NCI-H460 (cell line): Measurements from ENCODE around the gene CCDC86. TPM values are rescaled to one million over a fixed set of nuclear protein-coding genes. Genes with fewer than 3 reads are reported as not detected.
"Not testable (repeated sequence)": the region's sequence is repeated elsewhere in the genome, so short reads cannot be mapped to it uniquely, and the experiment has no call there.

ENCODE experiments used
- DNase-seq: peaks from one replicate; pipeline ENCODE4 v3.0.0-alpha.2; 2016; ENCODE audit warnings: low read depth; ENCODE audit errors: extremely low read depth
- polyA plus RNA-seq: library from polyadenylated mRNA; depleted of rRNA; stranded (reverse); fragments of >200 nt; gene quantifications from 2 replicates; pipeline ENCODE4 v1.2.3, GENCODE V29; 2014; cell fraction: nucleus; rRNA removed
- total RNA-seq: library from RNA; depleted of rRNA; stranded (reverse); fragments of >200 nt; shearing (Covaris generic); gene quantifications from 2 replicates; pipeline ENCODE4 v1.2.3, GENCODE V29; 2014; rRNA removed

CCDC86 gene
- 13.5 and 15.0 TPM in 2 replicates for total RNA-seq
- polyA plus RNA-seq: 5.0 and 8.9 TPM in 2 replicates

- DNase-seq: peak; percentile 89
Observed at GRCh38 chr11:60841797-60842667, at the start of gene CCDC86. CCDC86 (plus strand) TSS chr11:60842113; CDS start chr11:60842125, 12 bp downstream.

GRCh38 chr11:60792521-60792920 lies 49.4 kb upstream of the CCDC86 start:
- DNase-seq: no peak

DNA sequence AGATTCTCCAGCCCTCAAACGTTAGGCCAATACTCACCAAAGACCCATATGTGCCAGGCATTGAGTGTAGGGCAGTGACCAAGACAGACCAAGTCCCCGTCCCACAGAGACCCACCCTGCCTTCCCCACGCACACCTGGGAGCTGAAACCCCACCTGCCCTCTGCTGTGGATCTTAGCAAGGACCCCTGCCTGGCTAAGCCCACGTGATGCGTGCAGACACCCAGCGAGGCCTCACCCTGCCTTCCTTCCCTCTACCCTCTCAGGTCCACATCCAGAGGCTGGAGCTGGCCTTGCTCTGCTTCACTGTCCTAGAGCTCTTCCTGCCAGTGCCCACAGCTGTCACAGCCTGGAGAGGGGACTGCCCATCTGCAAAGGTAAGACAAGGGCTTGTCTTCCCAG lies 46.6 kb upstream of the CCDC86 start:
- no peak for DNase-seq

DNA sequence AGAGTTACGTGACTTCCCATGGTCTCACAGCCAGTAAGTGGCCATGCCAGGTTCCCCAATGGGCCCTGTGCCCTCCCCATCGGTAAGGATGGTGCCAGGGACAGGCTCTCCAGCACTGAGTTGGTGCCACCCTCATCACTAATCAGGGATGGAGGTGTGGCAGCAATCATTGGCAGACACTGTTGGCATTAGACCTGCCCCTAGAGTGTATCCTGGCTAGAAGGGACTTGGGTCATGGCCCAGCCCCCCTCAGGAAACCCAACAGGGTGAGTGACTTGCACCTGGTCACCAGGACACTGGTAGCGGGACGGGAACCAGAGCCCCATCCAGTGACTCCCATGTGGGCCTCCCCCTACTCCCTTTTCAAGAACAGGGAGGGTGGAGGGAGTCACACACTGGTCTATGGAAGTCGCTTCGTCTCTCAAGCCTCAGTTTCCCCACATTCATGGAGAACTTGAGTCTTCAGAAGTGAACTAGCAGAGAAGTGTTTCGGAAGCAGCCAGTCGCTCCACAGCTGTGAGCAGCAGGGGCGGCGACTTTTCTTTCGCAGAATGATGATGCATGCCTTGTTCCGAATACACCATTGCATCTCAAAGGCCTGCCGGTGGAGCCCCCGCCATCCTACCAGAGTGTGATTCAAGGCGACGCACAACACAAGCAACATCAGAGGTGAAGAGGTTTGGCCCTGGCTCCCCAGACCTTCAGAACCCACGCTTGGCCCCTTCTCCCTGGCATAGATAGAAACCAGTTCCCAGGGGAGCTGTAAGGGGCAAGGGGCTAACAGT lies 43.9 kb upstream of the CCDC86 start:
- DNase-seq: no peak

DNA sequence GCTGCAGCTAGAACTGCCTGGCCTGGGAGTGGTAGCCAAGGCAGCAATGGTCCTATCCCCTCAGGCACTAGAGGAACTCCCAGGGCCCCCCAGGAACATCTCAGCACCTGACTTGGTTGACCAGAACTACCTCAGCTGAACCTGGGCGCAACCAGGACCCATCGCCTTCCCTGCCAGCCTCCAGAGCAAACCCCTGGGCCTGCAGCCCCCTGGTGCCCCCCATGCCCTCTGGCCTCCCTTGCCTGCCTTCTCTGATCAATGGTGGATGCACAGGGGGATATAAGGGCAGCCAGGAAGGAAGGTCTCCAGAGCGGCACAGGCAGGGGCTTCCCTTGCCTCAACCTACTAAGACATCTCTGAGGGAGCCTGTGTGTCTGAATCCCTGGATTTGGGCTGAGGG lies 43.3 kb upstream of the CCDC86 start:
- no peak for DNase-seq

DNA sequence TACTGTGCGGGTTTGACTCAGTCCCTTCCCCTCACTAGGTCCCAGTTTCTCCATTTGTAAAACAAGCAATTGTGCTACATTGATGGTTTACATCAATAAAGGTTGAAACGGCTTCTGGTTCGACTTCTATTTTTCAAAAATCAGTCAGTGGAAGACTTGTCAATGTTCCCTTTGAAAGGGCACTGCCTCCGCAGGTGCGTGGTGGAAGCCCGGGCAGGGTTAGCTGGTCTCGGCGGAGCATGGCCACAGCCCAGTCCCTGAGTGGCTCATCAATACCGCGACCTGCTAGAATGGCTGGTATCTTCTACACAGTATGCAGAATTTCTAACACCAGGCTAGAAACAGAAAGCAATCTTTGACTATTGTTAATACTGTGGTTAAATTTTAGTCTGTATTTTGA lies 40.7 kb upstream of the CCDC86 start:
- DNase-seq: no peak

GRCh38 chr11:60803273-60803936 lies 38.5 kb upstream of the CCDC86 start:
- no peak for DNase-seq

DNA sequence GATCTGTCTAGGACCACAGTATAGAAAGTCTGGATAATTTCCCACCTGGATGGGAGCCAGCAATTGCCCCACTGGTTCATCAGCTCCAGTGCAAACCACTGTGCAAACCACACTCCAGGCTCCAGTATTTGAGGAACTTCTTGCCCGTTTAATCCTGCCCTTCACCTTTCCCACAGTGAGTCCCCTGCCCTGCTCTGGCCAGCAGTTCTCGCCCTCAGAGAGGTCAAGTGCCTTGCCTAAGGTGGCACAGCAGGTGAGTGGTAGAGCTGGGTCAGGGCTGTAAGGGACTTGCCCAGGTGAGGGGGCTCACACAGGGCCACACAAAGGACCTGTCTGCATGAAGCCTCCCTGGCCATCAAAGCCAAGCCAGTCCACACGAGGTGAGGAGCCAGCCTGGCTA lies 32.7 kb upstream of the CCDC86 start:
- no peak for DNase-seq

GRCh38 chr11:60809691-60810090 lies 32.2 kb upstream of the CCDC86 start:
- no peak for DNase-seq

- DNase-seq: no peak
Observed at GRCh38 chr11:60810151-60810550, 31.8 kb upstream of the CCDC86 start.

DNA sequence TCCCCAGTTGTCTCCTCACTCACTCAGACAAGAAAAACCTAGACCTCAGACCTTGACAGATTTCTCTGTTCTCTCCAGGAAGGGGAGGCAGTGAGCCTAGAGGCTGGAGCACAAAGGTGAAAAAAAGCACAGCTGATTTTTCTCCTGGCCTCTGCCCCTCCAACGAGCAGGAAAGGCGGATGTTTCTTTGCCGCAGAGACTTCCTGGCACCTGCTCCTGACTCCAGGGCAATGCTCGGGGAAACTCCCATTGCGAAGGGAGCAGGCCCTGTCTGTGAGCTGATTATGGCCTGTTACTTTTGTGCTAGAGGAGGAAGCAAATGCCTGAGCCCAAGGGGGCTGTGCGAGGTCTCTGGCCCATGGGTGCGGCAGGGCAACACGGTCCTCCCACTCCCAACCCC lies 31.3 kb upstream of the CCDC86 start:
- DNase-seq: no peak

GRCh38 chr11:60813324-60813723 lies 28.6 kb upstream of the CCDC86 start:
- no peak for DNase-seq

DNA sequence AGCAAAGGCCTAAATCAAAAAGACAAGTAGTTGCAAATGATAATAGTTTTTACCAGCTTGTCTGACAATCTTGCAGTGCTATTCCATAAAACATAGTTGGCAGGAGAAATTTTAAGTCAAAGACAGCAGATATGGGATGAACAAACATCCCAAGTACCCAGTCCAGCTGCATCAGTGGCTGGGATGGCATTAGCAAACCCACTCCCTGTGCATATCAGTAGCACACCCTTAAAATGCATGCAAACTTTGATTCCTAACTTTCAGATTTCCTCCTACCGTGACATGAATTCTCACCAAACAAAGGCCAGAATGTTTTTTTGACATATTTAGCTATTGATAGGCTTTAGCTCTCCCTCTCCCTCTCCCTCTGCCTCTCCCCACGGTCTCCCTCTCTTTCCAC lies 27.8 kb upstream of the CCDC86 start:
- no peak for DNase-seq

DNA sequence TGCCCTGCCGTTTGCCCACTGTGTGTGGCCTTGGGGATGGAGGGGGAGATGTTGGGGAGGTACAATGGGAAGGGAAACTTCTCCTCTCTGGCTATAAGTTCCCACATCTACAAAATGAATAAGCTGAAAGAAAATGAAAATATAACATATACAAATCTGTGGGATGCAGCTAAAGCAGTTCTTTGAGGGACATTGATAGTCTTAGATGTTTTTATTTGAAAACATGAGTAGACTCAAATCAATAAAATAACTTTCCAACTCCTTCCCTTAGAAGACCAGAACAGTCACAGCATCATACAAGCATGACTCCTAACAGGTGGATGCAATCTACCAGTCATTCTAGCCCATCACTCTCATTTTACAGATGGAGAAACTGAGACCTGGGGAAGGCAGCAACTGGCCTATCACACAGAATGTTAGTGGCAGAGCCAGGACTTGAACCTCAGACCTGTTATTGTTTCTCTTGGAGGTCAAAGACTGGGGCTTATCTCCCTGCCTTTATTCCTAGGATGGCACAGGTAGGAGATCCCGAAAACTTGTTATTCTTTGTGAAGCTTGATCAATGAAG lies 25.2 kb upstream of the CCDC86 start:
- DNase-seq: no peak

GRCh38 chr11:60818057-60818456 lies 23.9 kb upstream of the CCDC86 start:
- no peak for DNase-seq

GRCh38 chr11:60821827-60822599 lies 19.9 kb upstream of the CCDC86 start:
- DNase-seq: no peak

GRCh38 chr11:60823745-60824306 lies 18.1 kb upstream of the CCDC86 start:
- not testable (repeated sequence) for DNase-seq

DNA sequence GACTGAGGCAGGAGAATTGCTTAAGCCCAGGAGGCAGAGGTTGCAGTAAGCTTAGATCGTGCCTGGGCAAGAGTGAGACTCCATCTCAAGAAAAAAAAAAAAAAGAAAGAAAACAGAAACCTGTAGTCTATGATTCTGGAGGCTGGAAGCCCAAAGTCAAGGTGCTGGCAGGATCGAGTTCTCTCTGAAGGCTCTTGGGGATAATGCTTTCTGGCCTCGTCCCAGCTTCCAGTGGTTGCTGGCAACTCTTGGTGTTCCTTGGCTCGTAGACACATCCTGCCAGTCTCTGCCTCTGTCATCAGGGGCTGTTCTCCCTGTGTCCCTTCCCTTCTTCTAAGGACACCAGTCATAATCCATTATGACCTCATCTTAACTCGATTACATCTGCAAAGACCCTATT lies 16.8 kb upstream of the CCDC86 start:
- DNase-seq: no peak

DNA sequence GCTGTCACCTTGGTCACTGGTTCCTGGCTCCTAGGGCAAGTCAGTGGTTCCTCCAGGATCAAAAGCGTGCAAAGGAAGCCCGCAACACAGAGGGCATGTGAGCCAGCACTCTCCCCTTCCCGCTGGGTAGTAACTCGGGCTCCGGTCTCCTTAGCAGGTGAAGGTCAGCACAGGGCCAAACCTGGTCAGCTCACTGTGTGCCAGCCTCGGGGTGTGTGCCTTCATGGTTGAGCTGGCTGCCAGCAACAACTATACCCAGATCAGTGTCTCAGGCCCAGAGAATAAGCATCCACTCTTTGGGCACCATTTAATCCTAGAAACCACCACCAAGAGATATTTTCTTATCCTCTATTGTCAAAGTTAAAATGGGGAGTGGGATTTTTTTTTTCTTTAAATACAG lies 16.1 kb upstream of the CCDC86 start:
- DNase-seq: no peak
